Right hindlimb (tissue), 1 donor: ENCODE results near the gene CTSW.

Source experiments
- DNase-seq: peaks from one replicate; pipeline ENCODE4 v3.0.0-alpha.2; 2018

Gene CTSW

GRCh38 chr11:65932558-65932919 is 52.9 kb downstream of the CTSW start:
- no peak for DNase-seq
